K562 (cell line): Measurements from ENCODE around the gene MRPL54. TPM values are rescaled to one million over a fixed set of nuclear protein-coding genes. Genes with fewer than 3 reads are reported as not detected.

ENCODE experiments used
- ATAC-seq: fragments of 200-7000 bp; cut with Tn5 transposase; 3 replicates; pipeline ENCODE4 v1.9.1; 2020; ENCODE audit warnings: moderate library complexity
- BruUV-seq: library from RNA; stranded (reverse); fragments of 400-500 nt; replicated peaks from 2 replicates; lab custom pipeline; 2021; lab: Mats Ljungman, UMichigan
- CTCF ChIA-PET: fragments of 300-600 bp; formaldehyde crosslinking; extraction: SDS; loops from one replicate; lab custom pipeline; 2021; ENCODE audit warnings: low intra/inter-chr PET ratio; lab: Yijun Ruan, JAX
- POLR2A ChIA-PET: fragments of 300-600, 350-650 bp; sonication (Branson Sonifier 250); formaldehyde crosslinking; extraction: SDS; loops from one replicate; lab custom pipeline; 2021; ENCODE audit warnings: antibody characterized with exemption, inconsistent platforms; lab: Yijun Ruan, JAX
- DNase-seq, 4 experiments: peaks; one replicate each; pipeline versions ENCODE4 v3.0.0 to v3.0.0-alpha.2; 2011 to 2018; ENCODE audit warnings: low spot score in 3 of 4, mixed read lengths in 3 of 4; ENCODE audit errors: extremely low read depth in 1 of 4
- FAIRE-seq: peaks from 2 replicates; lab custom pipeline; 2011; peaks lifted over from hg19 to GRCh38; lab: Jason Lieb, UNC
- H2AFZ ChIP-seq: 2 replicates; pipeline ENCODE4 v1.6.0; 2011; ENCODE audit warnings: low read depth, low read length, control low read depth, inconsistent platforms
- H3K27ac ChIP-seq: fragments of 200-600 bp; 3 replicates; pipeline ENCODE4 v1.8.0; 2011; ENCODE audit warnings: low read depth, mild to moderate bottlenecking, control low read depth, inconsistent platforms, low read length, moderate library complexity, mixed read lengths; ENCODE audit errors: extremely low read depth
- H3K27me3 ChIP-seq, 2 experiments: fragments of 300-600 bp in 1 of 2; 2 replicates in 1 of 2; 3 replicates in 1 of 2; pipeline versions ENCODE4 v1.6.0 to v1.8.0; 2011; ENCODE audit warnings: inconsistent platforms in 2 of 2, low read length in 2 of 2, mild to moderate bottlenecking in 1 of 2, mixed read lengths in 1 of 2, moderate library complexity in 1 of 2; ENCODE audit not compliant: control insufficient read depth in 2 of 2, insufficient read depth in 2 of 2
- H3K36me3 ChIP-seq: fragments of 300-600 bp; 3 replicates; pipeline ENCODE4 v1.8.0; 2011; ENCODE audit warnings: mild to moderate bottlenecking, low read length, inconsistent platforms; ENCODE audit not compliant: control insufficient read depth, insufficient read depth
- H3K4me1 ChIP-seq, 2 experiments: fragments of 200-600 bp in 1 of 2; replicated peaks in 1 of 2; 2 replicates in 1 of 2; 3 replicates in 1 of 2; pipeline versions ENCODE4 v1.5.1 to v1.8.0; 2011; ENCODE audit warnings: inconsistent platforms in 2 of 2, low read length in 2 of 2, mild to moderate bottlenecking in 1 of 2, mixed read lengths in 1 of 2, moderate library complexity in 1 of 2; ENCODE audit not compliant: control insufficient read depth in 2 of 2, insufficient read depth in 2 of 2
- H3K4me2 ChIP-seq: 2 replicates; pipeline ENCODE4 v1.6.1; 2011; ENCODE audit warnings: low read length, control low read depth, inconsistent platforms, mixed read lengths; ENCODE audit not compliant: insufficient read depth
- H3K4me3 ChIP-seq: fragments of 200-600 bp; sonication (generic), shearing (Covaris generic); 2 replicates; pipeline ENCODE4 v1.5.1; 2016; ENCODE audit warnings: control low read depth, inconsistent platforms
- H3K79me2 ChIP-seq: fragments of 200-600 bp; 3 replicates; pipeline ENCODE4 v1.8.0; 2011; ENCODE audit warnings: low read length, inconsistent platforms; ENCODE audit not compliant: control insufficient read depth, insufficient read depth
- H3K9ac ChIP-seq, 2 experiments: 2 replicates each; pipeline versions ENCODE4 v1.6.0 to v1.6.1; 2011; ENCODE audit warnings: low read depth in 2 of 2, low read length in 2 of 2, control low read depth in 1 of 2, inconsistent platforms in 1 of 2, mild to moderate bottlenecking in 1 of 2, mixed read lengths in 1 of 2; ENCODE audit not compliant: insufficient read depth in 1 of 2
- H3K9me1 ChIP-seq: one replicate; pipeline ENCODE4 v1.6.0; 2011; ENCODE audit warnings: inconsistent platforms, mild to moderate bottlenecking, low read length, moderate library complexity; ENCODE audit not compliant: control insufficient read depth, insufficient read depth
- H3K9me3 ChIP-seq: replicated peaks from 2 replicates; pipeline ENCODE4 v1.5.1; 2011; ENCODE audit warnings: low read depth, low read length, inconsistent platforms; ENCODE audit not compliant: control insufficient read depth, insufficient read depth
- H4K20me1 ChIP-seq: replicated peaks from 2 replicates; pipeline ENCODE4 v1.6.1; 2011; ENCODE audit warnings: low read length, inconsistent platforms, mixed read lengths; ENCODE audit not compliant: control insufficient read depth, insufficient read depth
- CBX2 ChIP-seq: fragments of 200-600 bp; sonication (generic); IDR thresholded peaks from one replicate; pipeline ENCODE4 v1.6.1; 2012; ENCODE audit warnings: mild to moderate bottlenecking, low read length, inconsistent platforms; ENCODE audit not compliant: insufficient read depth, poor library complexity, severe bottlenecking
- CCNT2 ChIP-seq: IDR thresholded peaks from 2 replicates; pipeline ENCODE4 v1.6.1; 2011; ENCODE audit warnings: borderline replicate concordance, low read depth, mild to moderate bottlenecking, moderate library complexity, mixed read lengths, low read length; ENCODE audit not compliant: insufficient read length; ENCODE audit errors: extremely low read depth
- CREB3L1 ChIP-seq: fragments of 450-650 bp; IDR thresholded peaks from 2 replicates; pipeline ENCODE4 v1.6.1; 2014; ENCODE audit warnings: low read depth, mild to moderate bottlenecking, moderate library complexity, borderline replicate concordance
- ERF ChIP-seq: fragments of 450-650 bp; formaldehyde crosslinking; IDR thresholded peaks from 2 replicates; pipeline ENCODE4 v1.4.0; 2020; ENCODE audit warnings: mild to moderate bottlenecking, mixed read lengths
- HDAC1 ChIP-seq, 2 experiments: fragments of 450-650 bp; IDR thresholded peaks; 2 replicates each; pipeline ENCODE4 v1.6.1; 2016 to 2017; ENCODE audit warnings: inconsistent platforms in 1 of 2, mild to moderate bottlenecking in 1 of 2, moderate library complexity in 1 of 2
- JUND ChIP-seq, 2 experiments: IDR thresholded peaks; 2 replicates in 1 of 2; 3 replicates in 1 of 2; pipeline ENCODE4 v1.6.1; 2011; ENCODE audit warnings: borderline replicate concordance in 2 of 2, low read depth in 2 of 2, low read length in 2 of 2, improper control_type of control experiment in 1 of 2, missing biosample characterization in 1 of 2, missing genetic modification characterization in 1 of 2, missing genetic modification reagents in 1 of 2
- KDM2B ChIP-seq: fragments of 250-450 bp; sonication (Bioruptor Pico); IDR thresholded peaks from 2 replicates; pipeline ENCODE4 v1.8.0; 2021; ENCODE audit warnings: mild to moderate bottlenecking, moderate library complexity
- L3MBTL2 ChIP-seq: fragments of 450-650 bp; IDR thresholded peaks from 2 replicates; pipeline ENCODE4 v1.6.1; 2016; ENCODE audit warnings: mild to moderate bottlenecking, moderate library complexity
- NR1H2 ChIP-seq: sonication (generic); formaldehyde crosslinking; IDR thresholded peaks from 2 replicates; pipeline ENCODE4 v1.4.0; 2020; ENCODE audit warnings: mild to moderate bottlenecking, missing genetic modification reagents
- NRF1 ChIP-seq, 2 experiments: fragments of 450-650 bp; IDR thresholded peaks in 1 of 2; conservative IDR thresholded peaks in 1 of 2; 2 replicates each; pipeline ENCODE4 v1.6.1; 2014; ENCODE audit warnings: mild to moderate bottlenecking in 2 of 2
- POLR2A ChIP-seq: fragments of 450-650 bp; conservative IDR thresholded peaks from 2 replicates; pipeline ENCODE4 v1.6.1; 2016
- TBP ChIP-seq: optimal IDR thresholded peaks from 2 replicates; pipeline ENCODE3; 2011; ENCODE audit warnings: low read depth, low read length, improper control_type of control experiment
- TRIM28 ChIP-seq: fragments of 450-650 bp; IDR thresholded peaks from 2 replicates; pipeline ENCODE4 v1.6.1; 2017
- ZBTB1 ChIP-seq: sonication (generic); formaldehyde crosslinking; IDR thresholded peaks from 2 replicates; pipeline ENCODE4 v1.8.1; 2023; ENCODE audit warnings: missing genetic modification reagents, low read depth, mild to moderate bottlenecking, borderline replicate concordance
- ZNF589 ChIP-seq: fragments of 200-800 bp; sonication (Bioruptor generic); IDR thresholded peaks from 2 replicates; pipeline ENCODE4 v1.6.1; 2016; ENCODE audit warnings: low read depth, missing genetic modification characterization, missing compliant biosample characterization
- ZNF740 ChIP-seq, 3 experiments: fragments of 200-800 bp in 1 of 3; sonication (Bioruptor generic) in 1 of 3; sonication (generic) in 1 of 3; formaldehyde crosslinking in 1 of 3; IDR thresholded peaks; 2 replicates each; pipeline versions ENCODE4 v1.6.1 to v1.8.0; 2016 to 2022; ENCODE audit warnings: mild to moderate bottlenecking in 2 of 3, missing compliant biosample characterization in 2 of 3, missing genetic modification characterization in 2 of 3, missing genetic modification reagents in 1 of 3
- WGBS: fragments of 100-300 bp; shearing (Covaris generic); methylation state at CpG from one replicate; pipeline ENCODE4 v1.1.6; 2016; ENCODE audit warnings: low coverage, mixed read lengths; ENCODE audit not compliant: insufficient coverage; ENCODE audit errors: missing lambda C conversion rate; 5-methylcytosine and 5-hydroxymethylcytosine counted together
- in situ Hi-C: fragments of 300-500 bp; cut with MboI; formaldehyde crosslinking; loops from 4 replicates; pipeline ENCODE4 v1.15.0; 2018; ENCODE audit warnings: inconsistent platforms, mixed read lengths
- intact Hi-C: fragments of 100-400 bp; cut with micrococcal nuclease; formaldehyde crosslinking; loops from 2 replicates; pipeline ENCODE4 v1.14.2; 2022
- polyA plus RNA-seq, 8 experiments: library from polyadenylated mRNA; depleted of rRNA in 4 of 8; stranded (reverse) in 5 of 8; unstranded in 3 of 8; fragments of >200 nt; fragmentation: Nextera tagmentation in 2 of 8; fragmentation: Illumina TruSeq in 1 of 8; extraction: Ambion mirVana in 2 of 8; extraction: Trizol in 1 of 8; gene quantifications; 2 replicates each; pipeline versions ENCODE4 v1.2.1 to v1.2.3, GENCODE V29; 2011 to 2014; ENCODE audit warnings: inconsistent platforms in 1 of 8, missing spikeins in 1 of 8
- total RNA-seq, 7 experiments: library from RNA; depleted of rRNA in 6 of 7; stranded (reverse); fragments of >200 nt in 6 of 7; fragmentation: Illumina TruSeq in 2 of 7; extraction: Trizol in 2 of 7; gene quantifications; 2 replicates each; pipeline versions ENCODE4 v1.2.1 to v1.2.3, GENCODE V29; 2011 to 2021; ENCODE audit warnings: low replicate concordance in 1 of 7

The MRPL54 gene
- total and polyA plus RNA-seq, 9 of the 15 experiments (the other 6 are each of a cell fraction or from before 2014, with no cell fraction given), result 3.5 to 120 (median 56.9) TPM

GRCh38 chr19:3784607-3785450 is 22.3 kb downstream of the MRPL54 start (continued):
- TF ChIP-seq CBX2, result no peak
- no peak for TF ChIP-seq L3MBTL2
- TF ChIP-seq JUND (IDR thresholded peaks at IDR 0.05; ENCODE audit: borderline replicate concordance, low read depth, low read length), result no peak
- no peak for TF ChIP-seq JUND (tag; IDR thresholded peaks at IDR 0.05; ENCODE audit: borderline replicate concordance, low read depth, low read length)
- TF ChIP-seq, all 486 proteins: peak for 3

- peak overlapping the region; percentile 97 for H3K4me3 ChIP-seq
- peak overlapping the region; percentile 77 for H3K4me2 ChIP-seq
- TF ChIP-seq ZNF740 (CRISPR knock-in tag; IDR thresholded peaks at IDR 0.05) (peak; percentile 96), ZNF740 (tag; IDR thresholded peaks at IDR 0.05) (no peak), CCNT2 (peak; percentile 16), ZNF589 (CRISPR knock-in tag) (no peak), CREB3L1 (peak; percentile 53), NRF1 (conservative IDR thresholded peaks at IDR 0.05 in 1 of 2, IDR thresholded peaks at IDR 0.05 in 1 of 2) (peak; percentile 79 to 82), ERF (CRISPR knock-in tag) (0 out of 2 replicates have a peak, but pooled peaks have one; percentile 57), TBP (peak; percentile 17), KDM2B (CRISPR knock-in tag) (0 out of 2 replicates have a peak, but pooled peaks have one; percentile 50), HDAC1 (IDR thresholded peaks at IDR 0.05) (peak in 1 of 2 experiments; percentile 78; a peak in 2 of 4 replicates), POLR2A (peak; percentile 49; the same call in 1 of the 2 replicates), NR1H2 (CRISPR knock-in tag) (no peak), ZBTB1 (peak; percentile 45; the same call in 1 of the 2 replicates), TRIM28 (no peak)
These were observed 23.0 kb downstream of the MRPL54 start for GRCh38 chr19:3785451-3785937.

More at GRCh38 chr19:3785451-3785937, 23.0 kb downstream of the MRPL54 start:
- Histone ChIP-seq H2AFZ (peak overlapping the region; percentile 82), H3K79me2 (peaks cover 18% of the 10 kb centered on the region), H3K9me3 (peaks cover 20% of the 10 kb centered on the region), H3K4me1 (peaks cover 0 to 36% of the 10 kb centered on the region in 2 experiments; a peak in 2 of 5 replicates), H3K27ac (peak overlapping the region; percentile 88), H4K20me1 (no peaks in the 10 kb centered on the region), H3K9me1 (no peaks in the 10 kb centered on the region), H3K36me3 (peaks cover 28% of the 10 kb centered on the region; the same call in 2 of the 3 replicates), H3K9ac (peak overlapping the region; percentile 72 to 97), H3K27me3 (peaks cover 0 to 4% of the 10 kb centered on the region in 2 experiments; a peak in 1 of 5 replicates)
- 2% methylated on average over 37 of the region's 47 CpGs for WGBS
- intact Hi-C loops (loop anchor here (10.0 kb wide), 1 partner anchor 59 kb away; no protein-coding TSS in a partner anchor), in situ Hi-C loops (no loop called here)
- DNase-seq (peak; percentile 64 to 77 (median 71)), FAIRE-seq (peak; percentile 78), ATAC-seq (peak; percentile 51)
- CTCF ChIA-PET, result interaction anchor here (0.6 kb wide), 1 partner anchor 12 kb away, joined by 3 read pairs; no protein-coding TSS in a partner anchor
- POLR2A ChIA-PET, result interaction anchor here (0.6 kb wide), 1 partner anchor 15 kb away, joined by 3 read pairs; no protein-coding TSS in a partner anchor
- TSS peak; percentile 40 for BruUV-seq
